ENCODE results near the gene CCDC177. TPM values are rescaled to one million over a fixed set of nuclear protein-coding genes. Genes with fewer than 3 reads are reported as not detected.

CCDC177 gene
- polyA plus RNA-seq, 1 donor (not counting 4 experiments of a cell fraction or from before 2014, with no cell fraction given) = not detected

DNA sequence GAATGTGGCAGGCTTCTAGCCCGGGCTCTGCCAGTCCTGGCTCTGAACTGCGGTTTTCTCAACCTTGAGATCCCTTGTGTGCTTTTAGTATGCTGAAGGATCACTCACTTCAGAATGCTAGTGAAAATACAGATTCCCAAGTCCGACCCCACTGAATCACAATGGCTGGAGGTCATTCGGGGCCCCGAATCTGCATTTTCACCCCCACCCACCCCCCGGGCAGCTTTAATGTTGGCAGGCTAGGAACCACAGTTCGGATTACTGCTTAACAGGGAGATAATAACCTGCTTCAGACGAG is 36.2 kb upstream of the CCDC177 start:
- no peak for TF ChIP-seq EZH2 (IDR thresholded peaks at IDR 0.05; ENCODE audit: low read length)
- TF ChIP-seq, protein P1, sequence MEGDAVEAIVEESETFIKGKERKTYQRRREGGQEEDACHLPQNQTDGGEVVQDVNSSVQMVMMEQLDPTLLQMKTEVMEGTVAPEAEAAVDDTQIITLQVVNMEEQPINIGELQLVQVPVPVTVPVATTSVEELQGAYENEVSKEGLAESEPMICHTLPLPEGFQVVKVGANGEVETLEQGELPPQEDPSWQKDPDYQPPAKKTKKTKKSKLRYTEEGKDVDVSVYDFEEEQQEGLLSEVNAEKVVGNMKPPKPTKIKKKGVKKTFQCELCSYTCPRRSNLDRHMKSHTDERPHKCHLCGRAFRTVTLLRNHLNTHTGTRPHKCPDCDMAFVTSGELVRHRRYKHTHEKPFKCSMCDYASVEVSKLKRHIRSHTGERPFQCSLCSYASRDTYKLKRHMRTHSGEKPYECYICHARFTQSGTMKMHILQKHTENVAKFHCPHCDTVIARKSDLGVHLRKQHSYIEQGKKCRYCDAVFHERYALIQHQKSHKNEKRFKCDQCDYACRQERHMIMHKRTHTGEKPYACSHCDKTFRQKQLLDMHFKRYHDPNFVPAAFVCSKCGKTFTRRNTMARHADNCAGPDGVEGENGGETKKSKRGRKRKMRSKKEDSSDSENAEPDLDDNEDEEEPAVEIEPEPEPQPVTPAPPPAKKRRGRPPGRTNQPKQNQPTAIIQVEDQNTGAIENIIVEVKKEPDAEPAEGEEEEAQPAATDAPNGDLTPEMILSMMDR (optimal IDR thresholded peaks at IDR 0.05 in 1 of 3, IDR thresholded peaks at IDR 0.05 in 1 of 3, conservative IDR thresholded peaks at IDR 0.05 in 1 of 3; ENCODE audit: extremely low read depth in 1 of 3, insufficient read depth in 2 of 3, low read length in 3 of 3) = no peak
- H4K20me1 ChIP-seq (ENCODE audit: control insufficient read depth, extremely low read depth, insufficient read depth, low read length) = peaks cover 2% of the 10 kb centered on the region
- peak overlapping the region; percentile 38 to 81 (median 75) for H3K4me3 ChIP-seq (ENCODE audit: control insufficient read depth in 2 of 3, extremely low read depth in 1 of 3, insufficient read depth in 2 of 3, low read depth in 1 of 3, low read length in 3 of 3)
- DNase-seq (ENCODE audit: low read depth, low spot score) (no peak), FAIRE-seq (no peak)
- H2AFZ ChIP-seq (ENCODE audit: control insufficient read depth, low read length) = peak overlapping the region; percentile 95
- H3K4me1 ChIP-seq (ENCODE audit: control insufficient read depth, extremely low read depth, insufficient read depth, low read length) = peaks cover 41% of the 10 kb centered on the region
- H3K79me2 ChIP-seq (ENCODE audit: control insufficient read depth, insufficient read depth, low read length) = peaks cover 39% of the 10 kb centered on the region
- H3K36me3 ChIP-seq (ENCODE audit: control insufficient read depth in 2 of 2, extremely low read depth in 1 of 2, insufficient read depth in 2 of 2, low read length in 2 of 2) = peaks cover 0 to 3% of the 10 kb centered on the region in 2 experiments
- H3K27me3 ChIP-seq (ENCODE audit: control insufficient read depth, extremely low read depth, insufficient read depth, low read length) = no peaks in the 10 kb centered on the region
- peak overlapping the region; percentile 69 for H3K27ac ChIP-seq (ENCODE audit: control insufficient read depth, insufficient read depth, low read length)
- H3K9ac ChIP-seq (ENCODE audit: control insufficient read depth, extremely low read depth, insufficient read depth, low read length) = peak overlapping the region; percentile 80
- H3K9me3 ChIP-seq (ENCODE audit: control insufficient read depth, low read depth, low read length) = no peaks in the 10 kb centered on the region
- H3K4me2 ChIP-seq (ENCODE audit: control insufficient read depth, extremely low read depth, insufficient read depth, low read depth, low read length) = peak overlapping the region; percentile 96
- H3K9me1 ChIP-seq (ENCODE audit: control insufficient read depth, extremely low read depth, insufficient read depth, low read length) = peaks cover 2% of the 10 kb centered on the region
- dilution Hi-C loops (cut with MboI; ENCODE audit: extremely low pct_ligation_motif_present, low sequenced_read_pairs) = no loop called here

GRCh38 chr14:69610020-69610873 is 35.6 kb upstream of the CCDC177 start:
- dilution Hi-C loops (cut with MboI; ENCODE audit: extremely low pct_ligation_motif_present, low sequenced_read_pairs) = no loop called here
- peak overlapping the region; percentile 96 for H3K4me2 ChIP-seq (ENCODE audit: control insufficient read depth, extremely low read depth, insufficient read depth, low read depth, low read length)
- H3K9ac ChIP-seq (ENCODE audit: control insufficient read depth, extremely low read depth, insufficient read depth, low read length) = peak overlapping the region; percentile 80

More at GRCh38 chr14:69610020-69610873, 35.6 kb upstream of the CCDC177 start:
- Histone ChIP-seq H4K20me1 (ENCODE audit: control insufficient read depth, extremely low read depth, insufficient read depth, low read length) (peaks cover 2% of the 10 kb centered on the region), H3K9me1 (ENCODE audit: control insufficient read depth, extremely low read depth, insufficient read depth, low read length) (peaks cover 2% of the 10 kb centered on the region), H3K36me3 (ENCODE audit: control insufficient read depth in 2 of 2, extremely low read depth in 1 of 2, insufficient read depth in 2 of 2, low read length in 2 of 2) (peaks cover 0 to 3% of the 10 kb centered on the region in 2 experiments), H3K27ac (ENCODE audit: control insufficient read depth, insufficient read depth, low read length) (peak overlapping the region; percentile 69), H3K4me1 (ENCODE audit: control insufficient read depth, extremely low read depth, insufficient read depth, low read length) (peaks cover 35% of the 10 kb centered on the region), H2AFZ (ENCODE audit: control insufficient read depth, low read length) (peak overlapping the region; percentile 95), H3K27me3 (ENCODE audit: control insufficient read depth, extremely low read depth, insufficient read depth, low read length) (no peaks in the 10 kb centered on the region), H3K4me3 (ENCODE audit: control insufficient read depth in 2 of 3, extremely low read depth in 1 of 3, insufficient read depth in 2 of 3, low read depth in 1 of 3, low read length in 3 of 3) (peak overlapping the region; percentile 38 to 81 (median 75)), H3K9me3 (ENCODE audit: control insufficient read depth, low read depth, low read length) (no peaks in the 10 kb centered on the region), H3K79me2 (ENCODE audit: control insufficient read depth, insufficient read depth, low read length) (peaks cover 34% of the 10 kb centered on the region)
- FAIRE-seq (no peak), DNase-seq (ENCODE audit: low read depth, low spot score) (no peak)
- TF ChIP-seq EZH2 (IDR thresholded peaks at IDR 0.05; ENCODE audit: low read length) = no peak
- TF ChIP-seq, protein P1 (optimal IDR thresholded peaks at IDR 0.05 in 1 of 3, IDR thresholded peaks at IDR 0.05 in 1 of 3, conservative IDR thresholded peaks at IDR 0.05 in 1 of 3; ENCODE audit: extremely low read depth in 1 of 3, insufficient read depth in 2 of 3, low read length in 3 of 3) = no peak

Measured in keratinocyte (primary cell).